GM21619 (cell line): ENCODE data around the gene POLD3.
"Not testable (repeated sequence)": the region's sequence is repeated elsewhere in the genome, so short reads cannot be mapped to it uniquely, and the experiment has no call there.

ENCODE experiments used
- ATAC-seq: cut with Tn5 transposase; IDR thresholded peaks from one replicate; pipeline ENCODE4 v1.9.1; 2021; ENCODE audit not compliant: unreplicated experiment

Gene POLD3

DNA sequence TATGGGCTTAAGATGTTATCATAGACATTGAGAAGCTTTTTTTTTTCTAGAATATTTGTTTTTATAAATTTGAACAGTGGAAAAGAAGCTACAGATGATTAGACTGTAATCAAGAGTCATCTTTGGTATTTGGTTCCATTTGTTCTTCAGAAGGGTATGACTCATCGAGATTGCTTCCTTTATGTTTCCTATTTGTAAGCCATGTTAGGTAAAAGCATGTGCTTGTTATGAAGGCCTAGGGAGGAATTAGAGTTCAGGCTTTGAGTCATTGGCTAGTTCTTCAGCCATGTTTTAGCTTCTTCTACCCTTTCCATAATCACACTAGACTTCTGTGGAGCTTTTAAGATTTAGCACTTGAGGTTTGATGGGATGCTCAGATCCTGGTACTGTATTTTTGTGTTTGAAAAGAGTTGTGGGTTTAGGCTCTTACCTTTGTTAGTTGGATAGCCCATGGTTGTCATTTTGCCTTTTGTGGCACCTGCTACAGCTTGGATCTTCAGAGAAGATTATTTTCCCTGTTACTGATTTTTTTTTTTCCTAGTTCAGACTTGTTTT is 44.3 kb downstream of the POLD3 start:
- ATAC-seq = no peak

- no peak for ATAC-seq
Observed at GRCh38 chr11:74637700-74638099, 45.3 kb downstream of the POLD3 start.

- no peak for ATAC-seq
Observed at GRCh38 chr11:74638869-74639268, 46.5 kb downstream of the POLD3 start.

DNA sequence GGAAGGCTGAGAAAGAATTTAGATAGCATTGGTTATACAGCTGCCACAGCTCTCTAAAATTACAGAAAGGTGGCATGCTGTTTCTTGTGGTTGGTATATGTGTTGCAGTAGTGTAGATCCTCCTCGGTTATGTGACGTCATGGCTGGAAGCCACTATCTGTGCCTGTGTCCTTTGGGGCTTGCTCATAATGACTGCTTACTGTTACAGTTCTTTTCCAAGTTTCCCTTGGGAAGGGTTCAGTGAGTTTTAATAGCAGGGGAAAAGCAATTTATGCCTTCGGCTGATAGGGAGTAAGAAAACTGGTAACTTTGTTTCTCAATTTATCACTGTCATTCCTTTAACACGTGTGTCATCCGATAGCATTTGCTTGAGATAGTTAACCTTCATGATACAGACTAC is 47.2 kb downstream of the POLD3 start:
- no peak for ATAC-seq

DNA sequence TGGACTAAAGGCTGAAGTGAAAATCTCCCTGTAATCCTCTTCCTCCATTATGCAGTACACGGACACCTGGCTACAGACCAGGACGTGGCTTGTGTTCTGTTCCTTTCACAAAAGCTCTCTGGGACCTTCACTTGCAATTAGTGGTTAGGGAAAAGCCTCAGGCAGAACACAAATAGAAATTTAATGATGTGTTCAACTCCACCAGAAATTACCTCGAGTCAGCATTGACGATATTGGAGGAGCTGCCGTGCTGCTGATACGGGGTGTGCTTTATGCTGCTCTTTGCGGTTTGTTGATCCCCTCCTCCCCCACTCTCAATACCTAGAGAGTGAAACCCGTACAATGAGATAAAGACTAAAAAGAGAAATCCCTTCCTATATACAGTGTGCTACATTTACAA is 48.9 kb downstream of the POLD3 start:
- no peak for ATAC-seq

DNA sequence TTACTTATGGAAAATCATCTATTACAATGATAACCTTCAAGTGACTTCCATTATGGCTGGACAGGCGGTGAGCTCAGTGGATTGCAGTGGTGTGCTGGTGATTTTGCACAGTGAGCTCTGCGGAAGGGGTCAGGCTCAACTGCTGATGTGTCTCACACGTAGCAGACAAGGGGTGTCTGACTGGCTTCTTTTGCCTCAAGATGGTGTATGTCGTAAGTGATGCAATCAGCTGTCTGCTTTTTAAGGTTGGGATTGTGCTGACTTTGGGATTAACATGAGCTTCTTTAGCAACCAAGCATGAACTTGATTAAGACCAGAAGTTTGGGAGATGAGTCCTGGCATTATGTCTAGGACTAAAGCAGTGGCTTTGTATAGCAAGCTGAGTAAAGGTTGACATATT is 49.5 kb downstream of the POLD3 start:
- no peak for ATAC-seq

- ATAC-seq = no peak
Observed at GRCh38 chr11:74642912-74643311, 50.5 kb downstream of the POLD3 start.

DNA sequence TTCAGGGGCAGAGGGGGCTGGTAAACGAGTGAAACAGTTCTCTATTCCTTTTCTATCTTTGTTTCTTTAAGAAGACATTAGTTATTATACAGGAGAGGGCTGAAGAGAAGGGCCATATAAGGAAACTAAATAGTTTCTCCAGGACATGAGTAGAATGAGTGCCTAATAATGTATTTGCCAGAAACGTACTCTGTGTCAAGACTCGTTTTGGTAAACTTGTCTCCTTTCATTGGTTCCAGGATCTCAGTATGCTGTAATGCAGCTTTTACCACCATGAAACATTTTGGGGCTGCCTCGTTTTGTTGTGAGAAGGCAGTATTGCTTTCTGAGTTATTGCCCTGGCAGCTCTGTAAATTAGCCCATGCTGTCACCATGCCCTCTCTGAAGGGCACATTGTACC is 51.7 kb downstream of the POLD3 start:
- no peak for ATAC-seq

DNA sequence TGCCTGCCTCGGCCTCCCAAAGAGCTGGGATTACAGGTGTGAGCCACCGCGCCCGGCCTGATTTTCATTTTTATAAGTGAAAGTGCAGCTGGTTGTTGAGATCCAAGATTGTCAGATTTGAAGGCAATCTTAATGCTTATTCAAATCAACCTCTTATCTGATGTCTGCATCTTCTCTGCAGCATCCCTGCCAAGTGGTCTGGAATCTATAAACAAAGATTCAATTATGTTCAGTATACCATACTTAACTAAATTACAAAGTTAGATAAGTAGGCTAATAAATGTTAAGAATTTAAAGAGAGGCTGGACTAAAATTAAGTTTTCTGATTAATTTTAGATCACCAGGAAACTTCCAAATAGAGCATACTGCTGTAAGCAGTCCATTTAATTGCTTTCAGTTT is 53.8 kb downstream of the POLD3 start:
- ATAC-seq = no peak

DNA sequence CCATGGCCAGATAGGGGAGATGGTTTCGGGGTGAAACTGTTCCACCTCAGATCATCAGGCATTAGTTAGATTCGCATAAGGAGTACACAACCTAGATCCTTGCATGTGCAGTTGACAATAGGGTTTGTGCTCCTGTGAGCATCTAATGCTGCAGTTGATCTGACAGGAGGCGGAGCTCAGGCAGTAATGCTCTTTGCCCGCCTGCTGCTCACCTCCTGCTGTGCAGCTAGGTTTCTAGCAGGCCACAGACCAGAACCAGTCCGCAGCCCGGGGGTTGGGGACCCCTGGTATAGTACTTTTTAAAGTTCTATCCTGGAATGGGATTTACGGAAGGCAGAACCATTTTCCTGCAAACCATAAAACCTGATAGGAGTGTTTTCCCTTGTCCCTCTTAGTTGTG is 54.6 kb downstream of the POLD3 start:
- no peak for ATAC-seq

- ATAC-seq = no peak
Observed at GRCh38 chr11:74647404-74647803, 55.0 kb downstream of the POLD3 start.

DNA sequence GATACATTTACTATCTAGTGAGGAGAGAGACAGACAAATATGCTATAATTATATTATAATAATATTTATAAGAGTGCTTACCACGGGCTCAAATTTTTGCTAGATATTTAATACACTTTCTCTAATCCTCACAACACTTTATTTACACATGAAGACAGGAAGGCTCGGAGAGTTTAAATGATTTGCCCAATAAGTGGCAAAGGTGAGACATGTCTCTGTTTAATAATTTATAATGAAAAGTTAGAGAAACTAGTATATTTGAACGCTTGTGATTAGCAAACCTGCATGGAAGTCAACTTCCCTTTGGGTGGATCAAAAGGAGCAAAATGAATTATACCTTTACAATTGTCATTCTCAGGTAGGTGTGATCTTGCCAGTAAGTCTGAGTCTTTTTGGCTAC is 55.4 kb downstream of the POLD3 start:
- no peak for ATAC-seq

GRCh38 chr11:74648894-74649293 is 56.5 kb downstream of the POLD3 start:
- no peak for ATAC-seq

GRCh38 chr11:74650498-74650897 is 58.1 kb downstream of the POLD3 start:
- ATAC-seq = no peak

DNA sequence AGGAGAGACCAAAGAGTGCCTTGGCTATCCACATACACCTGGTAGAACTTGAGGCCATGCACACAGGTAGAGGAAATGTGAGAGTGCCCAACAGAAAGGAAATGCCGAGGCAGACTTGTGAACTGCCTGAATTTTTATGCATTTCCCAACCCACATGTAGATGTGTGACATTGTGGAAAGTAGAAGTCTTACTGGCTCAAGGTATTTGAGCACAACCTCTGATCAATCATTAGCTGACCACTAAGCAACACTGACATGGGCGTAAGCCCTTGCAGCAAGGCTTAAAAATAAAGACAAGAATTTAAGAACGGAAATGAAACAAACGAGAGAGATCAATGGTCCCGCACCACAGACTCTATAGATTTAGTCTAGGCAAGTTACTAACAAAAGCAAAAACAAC is 62.6 kb downstream of the POLD3 start:
- ATAC-seq = no peak

- not testable (repeated sequence) for ATAC-seq
Observed at GRCh38 chr11:74659124-74659523, 66.7 kb downstream of the POLD3 start.

- no peak for ATAC-seq
Observed at GRCh38 chr11:74662487-74663103, 70.2 kb downstream of the POLD3 start.

GRCh38 chr11:74663315-74663714 is 70.9 kb downstream of the POLD3 start:
- ATAC-seq = no peak

DNA sequence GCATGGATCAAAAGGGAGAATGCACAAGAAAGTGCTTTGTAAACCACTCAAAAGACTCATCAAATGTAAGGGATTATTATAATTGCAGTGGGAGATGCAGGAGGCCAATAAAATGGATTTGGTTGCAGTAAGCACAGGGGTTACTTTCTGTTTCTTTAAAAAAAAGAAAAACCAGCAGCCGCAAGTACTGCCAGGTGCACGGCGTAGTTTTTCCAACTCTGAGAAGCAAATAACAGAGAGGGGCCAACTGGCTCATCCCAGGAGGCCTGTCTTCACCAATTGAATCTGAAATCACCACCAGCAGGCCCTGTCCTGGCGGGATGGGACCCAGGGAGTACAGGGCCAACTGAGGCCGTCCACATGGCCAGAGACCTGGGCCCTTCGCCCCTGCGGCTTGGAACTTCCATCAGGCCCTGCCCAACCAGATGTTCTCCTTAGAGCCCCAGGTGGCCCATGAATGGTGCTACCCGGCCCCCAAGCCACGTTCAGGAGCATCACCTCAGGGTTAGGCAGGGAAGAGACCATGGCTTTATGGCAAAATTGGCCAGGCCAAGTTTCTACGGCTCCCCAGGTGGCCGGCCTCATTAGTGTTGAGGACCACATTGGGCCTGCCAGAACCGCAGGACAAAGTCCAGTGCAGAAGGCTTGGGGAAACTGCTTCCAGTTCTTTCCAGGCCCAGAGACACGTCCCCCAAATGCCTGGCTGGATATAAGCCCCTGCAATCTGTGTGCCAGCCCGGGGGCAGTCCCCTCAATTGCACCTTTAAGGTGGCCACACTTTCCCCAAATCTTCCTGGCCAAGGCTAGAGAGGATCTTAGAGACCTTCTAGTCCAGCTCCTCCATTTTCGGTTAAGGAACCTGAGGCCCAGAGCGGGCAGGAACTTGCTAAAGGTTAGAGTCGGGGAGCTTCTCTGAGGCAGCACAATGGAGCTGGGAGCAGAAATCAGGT is 77.1 kb downstream of the POLD3 start:
- no peak for ATAC-seq

DNA sequence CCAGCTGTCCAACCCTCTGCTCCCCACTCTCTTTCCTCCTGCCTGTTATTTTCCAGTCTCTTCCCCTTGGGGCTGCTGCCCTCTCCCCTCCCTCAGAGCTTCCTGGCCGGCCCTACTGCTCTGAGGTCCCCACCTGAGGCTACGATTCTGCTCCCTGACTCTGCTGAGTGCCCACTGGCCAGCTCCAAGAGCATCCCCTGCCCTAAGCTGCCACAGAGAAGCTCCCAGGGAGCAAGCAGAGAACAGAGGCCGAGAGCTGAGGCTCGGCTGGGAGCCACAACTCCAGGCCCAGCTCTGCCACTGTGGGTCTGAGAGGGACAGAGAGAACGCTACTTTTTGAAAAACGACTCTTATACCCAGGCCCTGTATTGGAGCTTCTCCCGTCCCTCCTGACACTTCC is 77.8 kb downstream of the POLD3 start:
- no peak for ATAC-seq

- no peak for ATAC-seq
Observed at GRCh38 chr11:74671520-74672196, 79.3 kb downstream of the POLD3 start.
